Endothelial cell of umbilical vein (primary cell): ENCODE data around the gene IL3. TPM values are rescaled to one million over a fixed set of nuclear protein-coding genes. Genes with fewer than 3 reads are reported as not detected.

Experiments used
- BruUV-seq: library from RNA; stranded (reverse); fragments of 400-500 nt; replicated peaks from 2 replicates; lab custom pipeline; 2021; lab: Mats Ljungman, UMichigan
- CTCF ChIA-PET: fragments of 300-600, 350-600 bp; sonication (Branson Sonifier 250); formaldehyde crosslinking; loops from one replicate; lab custom pipeline; 2021; ENCODE audit warnings: antibody characterized with exemption, inconsistent platforms; lab: Charles Lee
- POLR2A ChIA-PET: fragments of 300-600, 350-600 bp; sonication (Branson Sonifier 250); formaldehyde crosslinking; loops from one replicate; lab custom pipeline; 2021; ENCODE audit warnings: antibody characterized with exemption, inconsistent platforms; lab: Charles Lee
- DNase-seq: peaks from one replicate; pipeline ENCODE4 v3.0.0-alpha.2; 2011; ENCODE audit warnings: low read depth, low spot score
- FAIRE-seq: peaks from 2 replicates; lab custom pipeline; 2011; peaks lifted over from hg19 to GRCh38; lab: Jason Lieb, UNC
- H2AFZ ChIP-seq: 2 replicates; pipeline ENCODE4 v1.6.0; 2012; ENCODE audit warnings: low read depth, low read length, control low read depth, inconsistent platforms
- H3K27ac ChIP-seq: 2 replicates; pipeline ENCODE4 v1.5.1; 2011; ENCODE audit warnings: low read depth, mild to moderate bottlenecking, control low read depth, low read length, moderate library complexity; ENCODE audit not compliant: insufficient read depth
- H3K27me3 ChIP-seq, 2 experiments: 2 replicates each; pipeline versions ENCODE4 v1.6.0 to v1.6.1; 2011; ENCODE audit warnings: low read length in 2 of 2, mixed read lengths in 1 of 2; ENCODE audit not compliant: control insufficient read depth in 2 of 2, insufficient read depth in 2 of 2
- H3K36me3 ChIP-seq, 2 experiments: 2 replicates in 1 of 2; 3 replicates in 1 of 2; pipeline ENCODE4 v1.5.1; 2011; ENCODE audit warnings: low read length in 2 of 2, mild to moderate bottlenecking in 1 of 2, moderate library complexity in 1 of 2; ENCODE audit not compliant: control insufficient read depth in 2 of 2, insufficient read depth in 2 of 2; ENCODE audit errors: extremely low read depth in 1 of 2
- H3K4me1 ChIP-seq: 3 replicates; pipeline ENCODE4 v1.5.1; 2011; ENCODE audit warnings: mild to moderate bottlenecking, low read length; ENCODE audit not compliant: control insufficient read depth, insufficient read depth; ENCODE audit errors: extremely low read depth
- H3K4me2 ChIP-seq: 2 replicates; pipeline ENCODE4 v1.6.1; 2011; ENCODE audit warnings: low read length, control low read depth, mixed read lengths; ENCODE audit not compliant: insufficient read depth
- H3K4me3 ChIP-seq, 3 experiments: fragments of 200-600 bp in 1 of 3; sonication (generic), shearing (Covaris generic) in 1 of 3; replicated peaks in 1 of 3; 2 replicates each; pipeline ENCODE4 v1.5.1; 2011 to 2016; ENCODE audit warnings: control low read depth in 3 of 3, low read length in 3 of 3, mild to moderate bottlenecking in 2 of 3, inconsistent platforms in 1 of 3, low read depth in 1 of 3, moderate library complexity in 1 of 3; ENCODE audit not compliant: insufficient read depth in 1 of 3
- H3K79me2 ChIP-seq: 2 replicates; pipeline ENCODE4 v1.6.0; 2012; ENCODE audit warnings: low read length, inconsistent platforms; ENCODE audit not compliant: control insufficient read depth, insufficient read depth
- H3K9ac ChIP-seq: replicated peaks from 2 replicates; pipeline ENCODE3; 2011; ENCODE audit warnings: low read length, control low read depth; ENCODE audit not compliant: insufficient read depth; ENCODE audit errors: extremely low read depth
- H3K9me1 ChIP-seq: replicated peaks from 3 replicates; pipeline ENCODE4 v1.6.0; 2011; ENCODE audit warnings: mild to moderate bottlenecking, low read length; ENCODE audit not compliant: control insufficient read depth, insufficient read depth; ENCODE audit errors: extremely low read depth
- H3K9me3 ChIP-seq: replicated peaks from 2 replicates; pipeline ENCODE4 v1.5.1; 2012; ENCODE audit warnings: low read length, inconsistent platforms; ENCODE audit not compliant: control insufficient read depth, insufficient read depth
- H4K20me1 ChIP-seq: replicated peaks from 2 replicates; pipeline ENCODE3; 2011; ENCODE audit warnings: mild to moderate bottlenecking, low read length; ENCODE audit not compliant: control insufficient read depth, insufficient read depth; ENCODE audit errors: extremely low read depth
- EZH2 ChIP-seq: IDR thresholded peaks from 2 replicates; pipeline ENCODE4 v1.6.1; 2012; ENCODE audit warnings: borderline replicate concordance, low read depth, mild to moderate bottlenecking, moderate library complexity, low read length, inconsistent platforms; ENCODE audit not compliant: severe bottlenecking
- FOS ChIP-seq: IDR thresholded peaks from 2 replicates; pipeline ENCODE4 v1.6.1; 2011; ENCODE audit warnings: mild to moderate bottlenecking, low read length, moderate library complexity, borderline replicate concordance; ENCODE audit not compliant: insufficient read depth
- GATA2 ChIP-seq: IDR thresholded peaks from 2 replicates; pipeline ENCODE4 v1.7.0; 2011; ENCODE audit warnings: low read depth, mild to moderate bottlenecking, moderate library complexity, mixed read lengths, low read length; ENCODE audit not compliant: insufficient read length, insufficient read depth
- JUN ChIP-seq: IDR thresholded peaks from 2 replicates; pipeline ENCODE4 v1.6.1; 2011; ENCODE audit warnings: borderline replicate concordance, low read depth; ENCODE audit not compliant: insufficient read length, insufficient read depth
- MYC ChIP-seq: IDR thresholded peaks from one replicate; pipeline ENCODE4 v1.6.1; 2011; ENCODE audit warnings: mild to moderate bottlenecking, low read depth, low read length
- POLR2A ChIP-seq: IDR thresholded peaks from 2 replicates; pipeline ENCODE4 v1.6.1; 2012; ENCODE audit warnings: low read depth, mild to moderate bottlenecking, control low read depth, low read length
- POLR2AphosphoS5 ChIP-seq: IDR thresholded peaks from 2 replicates; pipeline ENCODE4 v1.6.1; 2012; ENCODE audit warnings: low read depth, mild to moderate bottlenecking, control low read depth, low read length, moderate library complexity; ENCODE audit not compliant: insufficient read depth
- dilution Hi-C: fragments of 300-500 bp; cut with MboI; formaldehyde crosslinking; loops from one replicate; pipeline ENCODE4 v1.15.0; 2019; ENCODE audit warnings: low sequenced_read_pairs; ENCODE audit not compliant: extremely low pct_ligation_motif_present
- intact Hi-C: fragments of 100-400 bp; cut with micrococcal nuclease; formaldehyde crosslinking; loops from one replicate; pipeline ENCODE4 v1.10.0; 2022
- polyA plus RNA-seq, 4 experiments: library from polyadenylated mRNA; depleted of rRNA in 3 of 4; stranded (reverse) in 3 of 4; unstranded in 1 of 4; fragments of >200 nt; gene quantifications; 2 replicates each; pipeline versions ENCODE4 v1.2.1 to v1.2.3, GENCODE V29; 2011 to 2012; ENCODE audit warnings: missing spikeins in 1 of 4
- total RNA-seq: library from RNA; stranded (reverse); gene quantifications from 2 replicates; pipeline ENCODE4 v1.2.3, GENCODE V29; 2021
- TF ChIP-seq, protein P1 (sequence below): IDR thresholded peaks from 2 replicates; pipeline ENCODE4 v1.6.1; 2011; ENCODE audit not compliant: insufficient read depth, insufficient read length
- TF ChIP-seq, protein P2 (sequence below), 2 donors: IDR thresholded peaks; 1 replicate in 1 of 2; 2 replicates in 1 of 2; pipeline ENCODE4 v1.5.1; 2011; ENCODE audit warnings: low read length in 2 of 2, mild to moderate bottlenecking in 2 of 2, moderate library complexity in 2 of 2, control low read depth in 1 of 2, inconsistent platforms in 1 of 2, low read depth in 1 of 2; ENCODE audit not compliant: insufficient read depth in 1 of 2; ENCODE audit errors: extremely low read depth in 1 of 2

Gene IL3
- total and polyA plus RNA-seq, 2 donors (not counting 3 experiments of a cell fraction or from before 2014, with no cell fraction given): not detected

DNA sequence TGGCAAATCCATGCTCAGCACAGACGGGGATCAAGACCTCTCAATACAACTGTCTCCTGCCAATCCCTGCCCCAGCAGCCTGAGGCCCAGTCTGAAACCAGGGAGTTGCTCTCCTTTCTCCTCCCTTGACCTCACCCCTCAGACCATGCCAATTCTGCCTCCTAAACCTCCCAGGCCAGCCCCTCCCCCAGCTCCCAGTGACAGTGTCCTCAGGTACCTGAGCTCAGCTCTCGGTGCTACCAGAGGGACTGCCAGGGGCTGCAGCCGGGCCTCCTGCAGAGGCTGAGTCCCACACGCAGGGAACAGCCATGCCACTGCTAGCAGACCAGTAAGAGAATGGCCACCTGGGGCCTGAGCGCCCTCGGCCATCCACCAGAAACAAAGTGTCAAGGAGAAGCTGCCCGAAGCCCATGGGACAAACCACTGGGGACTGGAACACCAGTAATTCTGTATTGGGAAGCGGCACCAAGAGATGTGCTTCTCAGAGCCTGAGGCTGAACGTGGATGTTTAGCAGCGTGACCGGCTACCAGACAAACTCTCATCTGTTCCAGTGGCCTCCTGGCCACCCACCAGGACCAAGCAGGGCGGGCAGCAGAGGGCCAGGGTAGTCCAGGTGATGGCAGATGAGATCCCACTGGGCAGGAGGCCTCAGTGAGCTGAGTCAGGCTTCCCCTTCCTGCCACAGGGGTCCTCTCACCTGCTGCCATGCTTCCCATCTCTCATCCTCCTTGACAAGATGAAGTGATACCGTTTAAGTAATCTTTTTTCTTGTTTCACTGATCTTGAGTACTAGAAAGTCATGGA lies 557 bp upstream of the IL3 start:
- no peaks in the 10 kb centered on the region for H3K9me1 ChIP-seq
- H4K20me1 ChIP-seq: no peaks in the 10 kb centered on the region
- H3K27me3 ChIP-seq: peaks cover 0 to 1% of the 10 kb centered on the region in 2 experiments
- no peak overlapping the region for H2AFZ ChIP-seq
- no peaks in the 10 kb centered on the region for H3K79me2 ChIP-seq
- H3K36me3 ChIP-seq: no peaks in the 10 kb centered on the region
- CTCF ChIA-PET: interaction anchor here (1.8 to 3.7 kb wide), 2 partner anchors 52 to 637 kb away, joined by 4 to 24 read pairs; no protein-coding TSS in a partner anchor
- POLR2A ChIA-PET: no interaction called here
- H3K4me1 ChIP-seq: no peaks in the 10 kb centered on the region
- TF ChIP-seq GATA2: no peak
- TF ChIP-seq, protein P1, sequence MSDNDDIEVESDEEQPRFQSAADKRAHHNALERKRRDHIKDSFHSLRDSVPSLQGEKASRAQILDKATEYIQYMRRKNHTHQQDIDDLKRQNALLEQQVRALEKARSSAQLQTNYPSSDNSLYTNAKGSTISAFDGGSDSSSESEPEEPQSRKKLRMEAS: no peak
- TF ChIP-seq, protein P2, sequence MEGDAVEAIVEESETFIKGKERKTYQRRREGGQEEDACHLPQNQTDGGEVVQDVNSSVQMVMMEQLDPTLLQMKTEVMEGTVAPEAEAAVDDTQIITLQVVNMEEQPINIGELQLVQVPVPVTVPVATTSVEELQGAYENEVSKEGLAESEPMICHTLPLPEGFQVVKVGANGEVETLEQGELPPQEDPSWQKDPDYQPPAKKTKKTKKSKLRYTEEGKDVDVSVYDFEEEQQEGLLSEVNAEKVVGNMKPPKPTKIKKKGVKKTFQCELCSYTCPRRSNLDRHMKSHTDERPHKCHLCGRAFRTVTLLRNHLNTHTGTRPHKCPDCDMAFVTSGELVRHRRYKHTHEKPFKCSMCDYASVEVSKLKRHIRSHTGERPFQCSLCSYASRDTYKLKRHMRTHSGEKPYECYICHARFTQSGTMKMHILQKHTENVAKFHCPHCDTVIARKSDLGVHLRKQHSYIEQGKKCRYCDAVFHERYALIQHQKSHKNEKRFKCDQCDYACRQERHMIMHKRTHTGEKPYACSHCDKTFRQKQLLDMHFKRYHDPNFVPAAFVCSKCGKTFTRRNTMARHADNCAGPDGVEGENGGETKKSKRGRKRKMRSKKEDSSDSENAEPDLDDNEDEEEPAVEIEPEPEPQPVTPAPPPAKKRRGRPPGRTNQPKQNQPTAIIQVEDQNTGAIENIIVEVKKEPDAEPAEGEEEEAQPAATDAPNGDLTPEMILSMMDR (IDR thresholded peaks at IDR 0.05; ENCODE audit: extremely low read depth in 1 of 2, insufficient read depth in 1 of 2, low read depth in 1 of 2, low read length in 2 of 2): no peak
- no peak for TF ChIP-seq EZH2
- no peak for TF ChIP-seq POLR2AphosphoS5
- no peak for TF ChIP-seq MYC
- TF ChIP-seq JUN: no peak
- no peak for TF ChIP-seq FOS
- TF ChIP-seq POLR2A: no peak
- dilution Hi-C loops (no loop called here), intact Hi-C loops (loop anchor here (5.0 kb wide), 1 partner anchor 437 kb away; no protein-coding TSS in a partner anchor)
- H3K9me3 ChIP-seq: no peaks in the 10 kb centered on the region
- DNase-seq: no peak
- no peak overlapping the region for H3K4me2 ChIP-seq
- no peak overlapping the region for H3K9ac ChIP-seq
- no peak overlapping the region for H3K4me3 ChIP-seq
- H3K27ac ChIP-seq: no peak overlapping the region
- BruUV-seq: no TSS peak
- no peak for FAIRE-seq
